H1 (cell line): ENCODE data around the gene SEC24C. TPM values are rescaled to one million over a fixed set of nuclear protein-coding genes. Genes with fewer than 3 reads are reported as not detected.

ENCODE experiments used
- CBX5 ChIP-seq: fragments of 300-800, 300-1000 bp; sonication (generic); IDR thresholded peaks from 2 replicates; pipeline ENCODE4 v1.7.1; 2016; ENCODE audit warnings: antibody characterized with exemption, low read length, low read depth
- EZH2 ChIP-seq: fragments of 200-600 bp; sonication (generic); IDR thresholded peaks from 2 replicates; pipeline ENCODE4 v1.7.1; 2012; ENCODE audit warnings: low read depth, mild to moderate bottlenecking, moderate library complexity, low read length, inconsistent platforms; ENCODE audit not compliant: severe bottlenecking
- HDAC6 ChIP-seq: IDR thresholded peaks from one replicate; pipeline ENCODE4 v1.7.1; 2012; ENCODE audit warnings: low read depth, mild to moderate bottlenecking, inconsistent platforms, low read length, moderate library complexity
- POU5F1 ChIP-seq: IDR thresholded peaks from 2 replicates; pipeline ENCODE4 v1.6.1; 2011; ENCODE audit warnings: low read depth, mild to moderate bottlenecking, low read length, moderate library complexity
- polyA plus RNA-seq, 7 experiments: library from polyadenylated mRNA; depleted of rRNA in 3 of 7; stranded (reverse) in 5 of 7; unstranded in 2 of 7; fragments of >200 nt in 5 of 7; fragments of 200-250 nt in 2 of 7; gene quantifications; 1 replicate in 5 of 7; 2 replicates in 1 of 7; 4 replicates in 1 of 7; pipeline versions ENCODE4 v1.2.1 to v1.2.3, GENCODE V29; 2011 to 2013; ENCODE audit warnings: missing spikeins in 2 of 7, mixed read lengths in 2 of 7
- total RNA-seq: library from RNA; stranded (reverse); fragmentation: NEBNext Ultra II Directional; extraction: Animal tissue kit (Norgen Biotek cat#: 25700); gene quantifications from 2 replicates; pipeline ENCODE4 v1.2.1, GENCODE V29; 2021

SEC24C gene
- total and polyA plus RNA-seq, 2 of the 8 experiments (the other 6 are each of a cell fraction or from before 2014, with no cell fraction given) = 63.2 to 67.4 TPM

GRCh38 chr10:73813333-73813732, 69.2 kb downstream of the SEC24C start (continued):
- TF ChIP-seq EZH2 (no peak), CBX5 (no peak), HDAC6 (no peak), POU5F1 (no peak)
